GM19455 (cell line): ENCODE measurements around the gene PSME2.
A peak's percentile ranks its signal among the peaks of the same experiment; 100 is the strongest.

Experiments
- ATAC-seq: cut with Tn5 transposase; IDR thresholded peaks from one replicate; pipeline ENCODE4 v1.9.1; 2021; ENCODE audit not compliant: unreplicated experiment

PSME2 gene

GRCh38 chr14:24095271-24096068 is 50.9 kb downstream of the PSME2 start:
- ATAC-seq = peak; percentile 61

GRCh38 chr14:24094841-24095270 is 51.6 kb downstream of the PSME2 start:
- ATAC-seq = no peak

GRCh38 chr14:24093901-24094840 is 52.2 kb downstream of the PSME2 start, which contains the start of gene PCK2:
Gene PCK2 (plus strand): TSS chr14:24094311. CDS start chr14:24094406, 95 bp downstream.
- ATAC-seq = peak; percentile 51
